Stimulated activated CD8-positive, alpha-beta memory T cell treated with anti-CD3 and anti-CD28 coated beads, Interleukin-15, amount 100 ng/mL, for 48 hours (primary cell): ENCODE measurements around the gene ZNF586.
A peak's percentile ranks its signal among the peaks of the same experiment; 100 is the strongest.
"Not testable (repeated sequence)": the region's sequence is repeated elsewhere in the genome, so short reads cannot be mapped to it uniquely, and the experiment has no call there.

Source experiments
- DNase-seq, 2 donors: peaks; one replicate each; pipeline ENCODE4 v3.0.0-alpha.2; 2020; ENCODE audit warnings: low read depth in 2 of 2

Gene ZNF586

GRCh38 chr19:57769345-57770131, at the start of gene ZNF586:
ZNF586 (plus strand) TSS chr19:57769676; CDS start chr19:57769843, 167 bp downstream.
- peak; percentile 80 for DNase-seq

GRCh38 chr19:57719901-57720519, 49.5 kb upstream of the ZNF586 start:
- DNase-seq = no peak

- no peak for DNase-seq
Observed at GRCh38 chr19:57720878-57721277, 48.6 kb upstream of the ZNF586 start.

DNA sequence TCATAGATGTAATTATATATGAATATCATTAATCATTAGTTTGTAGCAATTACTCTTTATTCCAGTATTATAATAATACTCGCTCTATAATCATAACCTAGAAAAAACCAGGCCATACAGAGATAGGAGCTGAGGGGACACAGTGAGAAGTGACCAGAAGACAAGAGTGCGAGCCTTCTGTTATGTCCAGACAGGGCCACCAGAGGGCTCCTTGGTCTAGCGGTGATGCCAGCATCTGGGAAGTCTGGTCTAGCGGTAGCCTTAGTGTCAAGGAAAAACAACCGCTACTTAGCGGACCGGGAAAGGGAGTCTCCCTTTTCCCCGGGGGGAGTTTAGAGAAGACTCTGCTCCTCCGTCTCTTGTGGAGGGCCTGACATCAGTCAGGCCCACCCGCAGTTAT, 31.2 kb upstream of the ZNF586 start:
- DNase-seq = not testable (repeated sequence)

DNA sequence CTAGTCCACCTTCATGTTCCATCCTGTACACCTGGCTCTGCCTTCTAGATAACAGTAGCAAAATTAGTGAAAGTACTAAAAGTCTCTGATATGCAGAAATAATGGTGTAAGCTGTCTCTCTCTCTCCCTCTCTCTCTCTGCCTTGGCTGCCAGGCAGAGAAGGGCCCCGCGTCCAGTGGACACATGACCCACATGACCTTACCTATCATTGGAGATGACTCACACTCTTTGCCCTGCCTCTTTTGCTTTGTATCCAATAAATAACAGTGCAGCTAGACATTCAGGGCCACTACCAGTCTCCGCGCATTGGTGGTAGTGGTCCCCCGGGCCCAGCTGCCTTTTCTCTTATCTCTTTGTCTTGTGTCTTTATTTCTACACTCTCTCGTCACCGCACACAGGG, 30.7 kb upstream of the ZNF586 start:
- DNase-seq = not testable (repeated sequence)

DNA sequence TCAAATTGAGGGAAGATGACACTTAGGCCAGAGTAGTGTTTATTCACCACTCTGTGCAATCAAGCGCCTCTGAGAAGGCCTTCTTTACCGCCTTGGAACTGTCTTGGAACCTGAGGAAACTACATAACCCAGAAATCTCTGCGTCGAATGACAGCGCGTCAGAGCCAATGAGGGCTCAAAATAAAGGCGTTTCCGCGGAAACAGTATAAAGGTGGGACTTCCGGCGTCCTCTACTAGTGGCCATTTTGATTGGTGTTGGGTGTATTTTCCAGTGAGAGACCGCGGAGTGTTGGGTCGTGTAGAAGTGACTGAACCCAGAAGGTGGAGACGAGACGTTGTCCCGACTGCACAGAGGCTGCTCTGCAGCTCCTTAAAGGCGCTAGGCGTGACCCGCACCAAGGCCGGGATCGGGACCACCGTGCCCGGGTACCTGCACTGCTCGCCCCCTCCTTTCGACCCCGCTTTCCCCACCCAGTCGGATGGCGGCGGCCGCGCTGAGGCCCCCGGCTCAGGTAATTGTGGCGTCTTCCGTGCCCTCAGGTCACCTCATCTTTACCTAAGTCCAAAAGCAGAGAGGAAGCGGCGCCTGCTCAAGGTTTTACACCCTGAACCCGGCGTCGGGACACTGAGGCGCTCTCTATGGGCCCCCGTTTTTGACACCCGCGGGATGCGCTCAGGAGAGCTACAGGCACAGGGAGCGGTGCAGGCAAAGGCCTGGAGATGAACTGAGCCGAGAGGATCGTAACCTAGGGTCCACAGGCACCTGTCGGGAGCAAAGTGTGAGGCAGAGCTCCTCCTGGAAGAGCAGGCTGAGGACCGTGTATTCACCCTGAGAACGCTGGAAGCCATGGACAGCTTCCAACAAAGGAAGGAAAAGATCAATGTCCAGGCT, 22.6 kb upstream of the ZNF586 start, which contains the start of gene ZNF776:
Gene ZNF776 (plus strand): TSS at position 236 of the 892 bp plus-strand sequence. CDS start 244 bp downstream, at position 480.
- peak; percentile 59 to 70 for DNase-seq

DNA sequence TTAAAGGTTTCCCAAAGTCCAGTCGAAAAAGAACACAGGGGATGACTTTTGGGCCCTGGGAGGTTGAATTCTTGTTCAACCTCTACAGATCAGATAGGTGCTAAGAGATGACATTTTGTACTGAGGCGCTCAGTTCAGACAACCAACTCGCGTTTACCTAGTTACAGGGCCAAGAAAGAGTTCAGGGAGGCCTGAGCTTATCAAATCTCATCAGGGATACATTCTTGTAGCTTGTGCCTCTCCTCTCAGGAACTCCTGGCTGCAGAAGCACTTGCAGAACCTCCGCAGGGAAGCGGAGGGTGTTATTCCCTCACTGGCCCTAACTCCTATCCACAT, 22.0 kb upstream of the ZNF586 start:
- DNase-seq = no peak

GRCh38 chr19:57748029-57748428, 21.4 kb upstream of the ZNF586 start:
- no peak for DNase-seq

GRCh38 chr19:57754091-57754673, 15.3 kb upstream of the ZNF586 start:
- DNase-seq = no peak

GRCh38 chr19:57755031-57755430, 14.4 kb upstream of the ZNF586 start:
- DNase-seq = no peak

- DNase-seq = no peak
Observed at GRCh38 chr19:57757941-57758340, 11.5 kb upstream of the ZNF586 start.

DNA sequence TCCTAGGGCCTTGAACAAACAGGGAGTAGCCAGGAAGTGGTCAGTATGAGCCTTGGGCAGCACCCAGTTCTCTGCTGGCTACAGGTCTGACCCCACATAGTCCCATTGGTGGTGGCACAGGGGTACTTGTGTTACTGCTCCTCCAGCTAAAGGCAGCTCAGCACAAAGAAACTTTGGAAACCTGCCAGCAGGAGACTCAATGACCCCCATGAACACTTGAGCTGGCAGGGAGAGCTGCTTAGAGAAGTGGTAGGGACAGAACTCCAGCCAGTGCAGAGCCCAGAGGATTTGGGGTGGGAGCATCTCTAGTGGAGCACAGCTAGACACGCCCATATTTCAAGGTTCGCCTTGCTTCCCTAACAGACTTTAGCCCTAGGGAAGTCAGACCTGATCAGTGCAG, 10.4 kb upstream of the ZNF586 start:
- DNase-seq = no peak

- DNase-seq = no peak
Observed at GRCh38 chr19:57771417-57771816, 1.9 kb downstream of the ZNF586 start.

DNA sequence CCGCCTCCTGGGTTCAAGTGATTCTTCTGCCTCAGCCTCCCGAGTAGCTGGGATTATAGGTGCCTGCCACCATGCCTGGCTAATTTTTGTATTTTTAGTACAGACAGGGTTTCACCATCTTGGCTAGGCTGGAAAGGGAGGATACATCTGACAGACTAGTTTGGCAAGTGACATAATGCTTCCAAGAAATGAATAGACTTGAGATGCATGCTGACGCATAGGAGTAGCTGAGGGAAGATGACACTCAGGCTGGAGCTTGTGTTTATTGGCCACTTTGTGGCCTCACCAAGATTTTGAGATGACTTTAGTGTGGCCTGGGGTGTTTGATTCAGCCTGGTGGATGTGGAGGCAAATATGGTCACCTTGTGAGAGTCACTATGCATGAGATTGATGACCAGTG, 4.0 kb downstream of the ZNF586 start:
- no peak for DNase-seq

DNA sequence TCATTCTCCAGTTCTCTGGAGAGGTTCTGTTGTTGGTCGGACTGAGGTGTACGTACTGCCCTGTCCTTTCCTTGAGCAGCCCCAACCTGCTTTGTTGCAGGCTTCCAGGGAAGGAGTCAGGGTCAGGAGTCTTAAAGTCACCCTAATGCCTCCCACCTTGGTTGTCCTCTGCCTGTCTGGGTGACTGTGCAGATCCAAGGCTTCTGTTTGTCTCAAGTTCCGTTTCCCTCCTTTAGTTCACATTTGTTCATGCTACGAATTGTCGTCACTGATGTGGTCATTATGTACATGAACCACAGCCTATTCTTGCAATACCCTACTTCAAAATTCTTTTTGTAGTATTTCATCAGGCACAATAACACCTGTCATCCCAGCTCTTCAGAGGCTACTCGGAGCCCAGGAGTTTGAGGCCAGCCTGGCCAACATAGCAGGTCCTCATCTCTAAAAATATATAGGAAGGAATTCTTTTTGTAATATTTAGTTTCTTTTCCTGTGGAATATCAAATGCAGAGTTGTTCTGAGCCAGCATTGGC, 7.4 kb downstream of the ZNF586 start:
- DNase-seq = no peak

GRCh38 chr19:57778336-57778735, 8.9 kb downstream of the ZNF586 start:
- no peak for DNase-seq

- DNase-seq = no peak
Observed at GRCh38 chr19:57779220-57779845, 9.9 kb downstream of the ZNF586 start.

DNA sequence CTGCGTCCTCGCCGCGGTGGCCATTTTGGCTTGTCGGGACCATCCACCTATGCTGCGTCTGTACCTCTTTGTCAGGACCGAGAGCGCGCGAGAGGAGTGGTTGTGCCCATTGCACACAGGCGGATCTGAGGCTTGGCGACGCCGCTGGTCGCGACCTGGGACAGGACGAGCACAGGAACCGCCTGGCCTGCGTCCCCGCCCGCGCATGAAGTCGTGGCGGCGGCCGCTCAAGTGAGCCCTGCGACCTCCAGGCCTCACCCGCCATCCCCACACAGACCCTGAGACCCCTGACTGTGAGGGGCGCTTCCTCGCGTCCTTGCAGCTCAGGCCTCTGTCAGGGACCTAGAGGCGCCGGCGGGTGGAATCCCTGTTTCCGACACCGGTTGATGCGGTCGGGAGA, 16.8 kb downstream of the ZNF586 start:
- no peak for DNase-seq

DNA sequence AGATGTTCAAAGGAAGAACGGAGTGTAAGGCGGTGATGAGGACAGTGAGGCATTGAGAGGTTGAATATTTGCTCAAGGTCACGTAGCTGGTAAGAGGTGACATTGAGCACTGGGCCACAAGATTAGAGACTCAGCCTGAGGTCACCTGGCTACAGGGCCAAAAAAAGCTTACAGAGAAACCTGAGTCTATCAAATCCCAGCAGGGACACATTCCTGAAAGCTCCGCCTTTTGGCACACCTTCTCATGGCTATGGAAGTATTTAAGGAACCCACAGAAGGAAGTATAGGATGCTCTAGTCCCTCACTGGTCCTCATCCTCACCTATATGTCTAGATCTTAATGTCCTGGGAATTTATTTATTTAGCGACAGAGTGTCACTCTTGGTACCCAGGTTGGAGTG, 17.4 kb downstream of the ZNF586 start:
- DNase-seq = no peak

DNA sequence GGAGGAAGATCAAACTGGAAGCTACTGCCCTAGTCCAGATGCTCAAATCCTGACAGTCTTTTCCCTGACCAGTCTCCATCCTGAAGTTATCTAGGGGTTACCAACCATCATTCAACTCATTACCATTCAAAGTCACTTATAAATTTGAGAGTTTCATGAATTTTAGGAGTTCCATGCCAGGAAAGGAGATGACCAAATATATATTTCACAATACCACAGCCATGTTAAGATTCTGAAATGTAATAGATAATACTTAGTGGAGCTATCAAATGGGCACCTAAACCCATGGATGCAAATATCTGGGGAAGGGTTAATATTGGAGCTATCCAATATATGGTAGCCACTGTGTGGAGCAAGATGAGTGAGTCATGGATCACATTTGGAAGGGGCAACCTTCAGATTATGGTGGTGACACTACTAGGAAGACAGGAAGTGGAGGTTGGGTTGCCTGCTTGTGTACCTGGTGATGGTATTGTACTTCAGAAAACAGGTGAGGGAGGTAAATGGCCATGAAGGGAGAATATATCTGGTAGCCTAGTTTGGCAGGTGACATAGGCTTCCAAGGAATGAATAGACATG, 18.7 kb downstream of the ZNF586 start:
- DNase-seq = no peak

DNA sequence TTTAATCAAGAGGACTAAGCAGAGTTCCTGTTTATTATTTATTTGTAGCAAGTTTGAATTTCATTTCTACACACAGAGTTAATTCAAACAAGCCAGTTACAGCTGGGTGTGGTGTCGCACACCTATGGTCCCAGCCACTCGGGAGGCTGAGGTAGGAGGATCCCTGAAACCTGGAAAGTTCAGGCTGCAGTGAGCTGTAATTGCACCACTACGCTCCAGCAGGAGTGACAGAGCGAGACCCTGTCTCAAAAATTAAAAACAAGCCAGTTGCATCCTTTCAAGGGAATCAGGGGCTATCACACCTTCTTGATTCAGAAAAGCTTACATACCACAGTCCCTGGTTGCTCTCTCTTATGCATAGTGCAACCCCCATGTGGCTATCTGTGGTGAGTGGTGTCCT, 19.8 kb downstream of the ZNF586 start:
- no peak for DNase-seq
